Mononuclear cell (primary cell): ENCODE measurements around the gene SDC3. TPM values are rescaled to one million over a fixed set of nuclear protein-coding genes. Genes with fewer than 3 reads are reported as not detected.

Source experiments
- H3K27me3 ChIP-seq: 2 replicates; pipeline ENCODE4 v1.6.0; 2011; ENCODE audit warnings: low read length, control low read depth; ENCODE audit not compliant: insufficient read depth
- H3K4me1 ChIP-seq: 2 replicates; pipeline ENCODE4 v1.5.1; 2011; ENCODE audit warnings: mild to moderate bottlenecking, low read length, control low read depth; ENCODE audit not compliant: insufficient read depth
- H3K4me3 ChIP-seq: 2 replicates; pipeline ENCODE4 v1.5.1; 2011; ENCODE audit warnings: mild to moderate bottlenecking, low read length, moderate library complexity
- H3K9me3 ChIP-seq: 2 replicates; pipeline ENCODE4 v1.5.1; 2011; ENCODE audit warnings: low read depth, mild to moderate bottlenecking, control low read depth, low read length
- total RNA-seq: library from RNA; depleted of rRNA; stranded (reverse); fragments of >200 nt; gene quantifications from one replicate; pipeline ENCODE4 v1.2.3, GENCODE V29; 2012

The SDC3 gene
- total RNA-seq, 1 donor = 0.73 TPM

GRCh38 chr1:30879940-30880677, 28.4 kb downstream of the SDC3 start:
- no peak overlapping the region for H3K4me3 ChIP-seq
- H3K4me1 ChIP-seq = peaks cover 3% of the 10 kb centered on the region
- H3K27me3 ChIP-seq = no peaks in the 10 kb centered on the region
- no peaks in the 10 kb centered on the region for H3K9me3 ChIP-seq

DNA sequence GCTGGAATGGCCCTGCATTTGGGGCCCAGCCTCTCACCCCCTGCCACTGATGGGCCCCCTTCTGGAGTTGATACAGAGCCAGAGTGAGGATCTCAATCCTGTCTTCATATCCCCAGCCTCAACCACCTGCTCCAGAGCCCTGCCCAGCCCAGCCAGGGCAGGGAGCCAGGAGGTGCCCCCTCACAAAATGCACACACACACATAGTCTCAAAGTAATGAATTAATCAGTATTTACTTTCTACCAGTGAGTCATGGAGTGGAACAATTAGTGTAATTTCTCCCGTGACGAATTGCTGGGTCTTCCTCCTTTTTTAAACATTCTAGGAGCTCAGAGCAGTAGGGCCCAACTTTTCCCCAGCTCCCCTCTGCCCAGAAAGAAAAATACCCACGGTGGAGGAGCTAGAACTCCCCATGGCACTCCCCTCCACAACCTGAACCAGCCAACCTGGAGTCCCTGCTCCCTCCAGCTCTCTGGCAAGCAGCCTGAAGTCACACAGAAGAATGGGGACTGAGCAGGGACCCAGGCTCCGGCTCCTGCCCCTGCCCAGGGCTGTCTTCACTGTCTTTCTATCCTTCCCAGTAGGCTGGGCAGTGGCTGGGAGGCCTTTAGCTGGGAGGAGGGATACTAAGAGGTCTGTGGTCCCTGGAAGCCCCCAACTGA, 29.3 kb downstream of the SDC3 start:
- no peak overlapping the region for H3K4me3 ChIP-seq
- peaks cover 3% of the 10 kb centered on the region for H3K4me1 ChIP-seq
- no peaks in the 10 kb centered on the region for H3K9me3 ChIP-seq
- H3K27me3 ChIP-seq = no peaks in the 10 kb centered on the region

DNA sequence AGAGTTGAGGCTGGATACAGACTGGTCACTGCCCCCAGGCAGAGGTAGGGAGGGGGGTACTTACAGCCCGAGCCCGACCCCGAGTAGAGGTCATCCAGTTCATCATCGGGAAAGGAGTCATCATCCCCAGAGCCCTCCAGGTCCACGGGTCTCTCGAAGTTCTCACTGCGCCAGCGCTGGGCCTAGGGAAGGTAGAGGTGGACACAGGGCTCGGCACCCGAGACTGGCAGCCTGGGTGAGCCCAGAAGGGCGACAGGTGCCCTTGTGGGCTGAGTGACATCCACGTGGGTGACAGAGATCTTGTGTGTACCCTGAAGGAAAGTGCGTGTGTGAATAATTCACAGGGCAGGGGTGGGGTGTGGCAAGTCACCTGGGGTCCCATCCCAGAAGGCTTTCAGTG, 30.0 kb downstream of the SDC3 start:
- Histone ChIP-seq H3K4me3 (no peak overlapping the region), H3K4me1 (peaks cover 3% of the 10 kb centered on the region), H3K9me3 (no peaks in the 10 kb centered on the region), H3K27me3 (no peaks in the 10 kb centered on the region)

GRCh38 chr1:30878016-30878415, 30.5 kb downstream of the SDC3 start:
- H3K4me1 ChIP-seq = peaks cover 3% of the 10 kb centered on the region
- no peaks in the 10 kb centered on the region for H3K27me3 ChIP-seq
- H3K9me3 ChIP-seq = no peaks in the 10 kb centered on the region
- no peak overlapping the region for H3K4me3 ChIP-seq

DNA sequence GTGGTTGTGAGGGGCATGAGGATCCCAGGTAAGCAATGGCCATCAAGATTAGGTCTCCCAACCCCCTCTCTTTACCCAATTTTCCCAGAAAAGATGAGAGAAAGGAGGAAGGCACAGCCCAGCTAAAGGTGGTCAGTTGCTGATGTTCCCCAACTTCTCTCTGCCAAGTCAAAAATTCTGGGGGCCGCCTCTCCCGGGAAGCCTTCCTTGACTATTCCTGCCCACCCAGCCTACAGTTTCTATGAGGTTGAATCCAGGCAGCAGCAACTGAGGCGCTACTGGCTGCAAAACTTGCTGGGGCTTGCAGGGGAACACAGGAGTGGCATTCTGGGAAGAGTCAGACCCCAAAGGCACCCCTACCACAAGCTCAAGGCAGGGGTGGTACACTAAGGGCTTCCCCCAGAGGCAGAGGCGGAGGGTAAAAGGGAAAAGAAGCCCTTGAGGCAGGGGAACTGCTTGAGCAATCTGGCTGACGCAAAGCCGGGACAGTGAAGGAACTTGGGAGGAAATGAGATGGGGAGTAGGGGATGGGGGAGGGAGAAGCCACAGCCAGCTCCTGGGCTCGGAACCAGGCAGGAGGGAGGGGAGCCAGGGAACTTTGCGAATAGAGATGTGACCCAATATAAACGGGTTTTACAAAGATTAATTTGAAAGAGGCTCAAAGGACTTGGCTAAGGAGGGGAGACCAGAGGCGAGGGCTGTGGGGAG, 31.2 kb downstream of the SDC3 start:
- H3K9me3 ChIP-seq = no peaks in the 10 kb centered on the region
- no peaks in the 10 kb centered on the region for H3K27me3 ChIP-seq
- peaks cover 3% of the 10 kb centered on the region for H3K4me1 ChIP-seq
- no peak overlapping the region for H3K4me3 ChIP-seq

GRCh38 chr1:30876451-30877204, 31.9 kb downstream of the SDC3 start:
- Histone ChIP-seq H3K4me3 (no peak overlapping the region), H3K9me3 (no peaks in the 10 kb centered on the region), H3K27me3 (no peaks in the 10 kb centered on the region), H3K4me1 (peaks cover 3% of the 10 kb centered on the region)

GRCh38 chr1:30875916-30876315, 32.6 kb downstream of the SDC3 start:
- H3K4me3 ChIP-seq = no peak overlapping the region
- H3K27me3 ChIP-seq = no peaks in the 10 kb centered on the region
- H3K9me3 ChIP-seq = no peaks in the 10 kb centered on the region
- peaks cover 3% of the 10 kb centered on the region for H3K4me1 ChIP-seq

- Histone ChIP-seq H3K9me3 (no peaks in the 10 kb centered on the region), H3K4me3 (no peak overlapping the region), H3K4me1 (peaks cover 3% of the 10 kb centered on the region), H3K27me3 (no peaks in the 10 kb centered on the region)
Measured at GRCh38 chr1:30875197-30875596, 33.4 kb downstream of the SDC3 start.

GRCh38 chr1:30874176-30874575, 34.4 kb downstream of the SDC3 start:
- Histone ChIP-seq H3K4me1 (peaks cover 4% of the 10 kb centered on the region), H3K9me3 (no peaks in the 10 kb centered on the region), H3K27me3 (no peaks in the 10 kb centered on the region)

DNA sequence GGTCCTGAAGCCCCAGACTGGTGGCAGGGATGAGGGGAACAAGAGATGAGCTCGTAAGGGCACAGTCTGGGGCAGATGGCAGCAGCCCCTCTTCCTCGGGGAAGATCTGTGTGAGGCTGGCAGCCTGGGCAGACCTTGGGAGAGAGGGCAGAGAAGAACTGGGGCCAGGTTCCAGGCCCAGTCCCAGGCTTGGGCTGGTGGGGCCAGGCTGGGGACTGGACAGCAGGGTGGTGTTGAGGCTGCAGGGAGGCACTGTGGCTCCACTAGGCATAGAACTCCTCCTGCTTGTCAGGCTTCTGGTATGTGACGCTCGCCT, 35.7 kb downstream of the SDC3 start:
- H3K4me1 ChIP-seq = peaks cover 7% of the 10 kb centered on the region
- H3K9me3 ChIP-seq = no peaks in the 10 kb centered on the region
- H3K27me3 ChIP-seq = no peaks in the 10 kb centered on the region
- no peak overlapping the region for H3K4me3 ChIP-seq

More at GRCh38 chr1:30874176-30874575, 34.4 kb downstream of the SDC3 start:
- no peak overlapping the region for H3K4me3 ChIP-seq

DNA sequence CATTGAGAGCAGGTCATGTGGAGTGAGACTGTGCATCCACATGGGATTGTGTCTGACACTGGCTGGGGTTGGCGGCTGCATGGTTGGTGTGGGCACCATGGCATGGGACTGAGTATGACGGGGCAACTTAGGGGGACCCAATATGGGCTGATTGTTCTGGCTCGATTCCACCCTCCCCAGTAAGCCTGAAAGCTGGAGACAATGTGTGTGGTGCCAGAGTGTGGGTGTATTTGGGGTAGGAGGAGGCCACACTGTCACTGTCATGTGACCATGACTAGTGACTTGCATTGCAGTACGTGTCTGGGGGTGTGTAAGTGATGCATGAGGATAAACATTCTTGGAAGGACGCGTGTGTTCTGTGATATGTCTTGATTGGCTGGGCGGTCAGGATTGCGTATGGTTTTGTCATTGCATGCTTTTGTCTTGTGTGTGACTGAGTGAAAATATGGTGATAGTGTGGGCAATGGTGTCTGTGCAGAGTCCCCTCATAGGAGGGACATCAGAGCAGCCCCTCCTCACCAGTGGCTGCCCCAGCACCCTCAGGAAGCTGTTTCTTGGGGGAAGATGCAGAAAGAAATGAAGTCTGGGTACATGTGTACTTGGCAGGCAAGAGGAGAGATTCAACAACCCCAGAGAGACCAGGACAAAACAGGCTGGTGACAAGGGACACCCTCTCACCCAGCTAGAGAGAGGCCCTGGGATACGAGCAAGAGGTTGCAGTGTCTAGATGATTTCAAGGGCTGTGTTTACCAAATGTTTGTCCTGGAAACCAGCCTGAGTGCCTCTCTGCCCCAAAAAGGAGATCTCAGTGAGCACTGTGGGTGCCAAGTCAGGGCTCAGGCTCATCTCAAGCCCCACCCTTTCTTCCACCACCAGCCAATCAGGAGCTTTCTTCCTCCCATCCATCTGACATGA, 36.3 kb downstream of the SDC3 start:
- Histone ChIP-seq H3K4me1 (peaks cover 4% of the 10 kb centered on the region), H3K4me3 (no peak overlapping the region), H3K27me3 (no peaks in the 10 kb centered on the region), H3K9me3 (no peaks in the 10 kb centered on the region)

DNA sequence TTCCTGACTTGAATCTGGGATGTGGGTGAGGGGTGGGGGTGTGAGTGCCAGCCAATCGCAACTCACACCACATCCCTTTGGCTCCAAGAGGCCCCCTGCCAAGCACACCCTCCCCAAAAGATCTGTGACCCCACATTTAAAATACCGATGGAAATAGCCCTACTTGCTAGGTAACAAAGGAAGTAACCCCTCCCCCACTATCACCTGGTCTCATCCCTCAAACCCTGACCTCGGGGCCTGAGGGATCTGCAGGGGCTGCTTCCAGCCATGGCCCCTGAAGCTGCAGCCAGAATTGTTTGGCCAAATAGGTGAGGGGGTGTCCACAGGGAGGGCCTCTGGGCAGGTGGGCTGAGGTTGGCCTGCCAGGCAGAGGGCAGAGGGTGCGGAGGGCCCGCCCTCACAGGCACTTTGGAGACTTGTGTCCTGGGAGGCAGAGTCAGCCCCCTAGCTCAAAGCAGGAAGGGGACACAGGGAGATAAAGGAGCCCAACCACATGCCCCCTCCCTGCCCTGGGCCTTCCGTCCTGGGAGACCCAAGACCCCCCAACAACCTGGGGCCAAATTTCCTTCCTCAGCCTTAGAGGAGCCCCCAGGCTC, 37.2 kb downstream of the SDC3 start:
- no peaks in the 10 kb centered on the region for H3K9me3 ChIP-seq
- H3K4me3 ChIP-seq = no peak overlapping the region
- H3K27me3 ChIP-seq = no peaks in the 10 kb centered on the region
- peaks cover 4% of the 10 kb centered on the region for H3K4me1 ChIP-seq

GRCh38 chr1:30870656-30871055, 37.9 kb downstream of the SDC3 start:
- Histone ChIP-seq H3K27me3 (no peaks in the 10 kb centered on the region), H3K4me3 (no peak overlapping the region), H3K4me1 (peaks cover 4% of the 10 kb centered on the region), H3K9me3 (no peaks in the 10 kb centered on the region)

- Histone ChIP-seq H3K4me3 (no peak overlapping the region), H3K27me3 (no peaks in the 10 kb centered on the region), H3K9me3 (no peaks in the 10 kb centered on the region), H3K4me1 (peaks cover 4% of the 10 kb centered on the region)
Measured at GRCh38 chr1:30870035-30870434, 38.5 kb downstream of the SDC3 start.
